Measurements from ENCODE around the gene GPR45.

GRCh38 chr2:105262651-105263091, 21.1 kb downstream of the GPR45 start:
- no peak for TF ChIP-seq CTCF (IDR thresholded peaks at IDR 0.05)
- no peak for TF ChIP-seq POLR2A (IDR thresholded peaks at IDR 0.05)
